Stimulated activated effector memory CD8-positive, alpha-beta T cell treated with anti-CD3 and anti-CD28 coated beads, Interleukin-12 subunit alpha, Interleukin-12 subunit beta, amount 100 ng/mL, for 72 hours (primary cell): ENCODE results near the gene NXPH1.

Source experiments
- ATAC-seq: fragments of 150-1000 bp; cut with Tn5 transposase; 2 replicates; pipeline ENCODE4 v1.10.0; 2021
- DNase-seq, 2 donors: peaks; one replicate each; pipeline ENCODE4 v3.0.0; 2021 to 2022; ENCODE audit warnings: low spot score in 2 of 2
- H3K27ac Mint-ChIP-seq: one replicate; pipeline ENCODE4 v1.8.0; 2022; ENCODE audit warnings: mild to moderate bottlenecking, mixed read lengths
- H3K36me3 Mint-ChIP-seq: one replicate; pipeline ENCODE4 v1.8.0; 2022; ENCODE audit warnings: mild to moderate bottlenecking, mixed read lengths
- H3K4me1 Mint-ChIP-seq: one replicate; pipeline ENCODE4 v1.8.0; 2022; ENCODE audit warnings: mixed read lengths
- H3K4me3 Mint-ChIP-seq: one replicate; pipeline ENCODE4 v1.8.0; 2022; ENCODE audit warnings: mild to moderate bottlenecking, mixed read lengths
- H3K9me3 Mint-ChIP-seq: one replicate; pipeline ENCODE4 v1.8.0; 2022; ENCODE audit warnings: mixed read lengths

NXPH1 gene

GRCh38 chr7:8590791-8591190 is 157.4 kb downstream of the NXPH1 start:
- DNase-seq = no peak
- Mint-ChIP-seq H3K9me3 (peaks cover 2% of the 10 kb centered on the region), H3K4me3 (no peak overlapping the region), H3K36me3 (no peaks in the 10 kb centered on the region), H3K4me1 (no peaks in the 10 kb centered on the region), H3K27ac (no peak overlapping the region)
- no peak for ATAC-seq

- peaks cover 2% of the 10 kb centered on the region for H3K9me3 Mint-ChIP-seq
- no peak overlapping the region for H3K27ac Mint-ChIP-seq
These were observed 157.9 kb downstream of the NXPH1 start for GRCh38 chr7:8591289-8591688.

GRCh38 chr7:8592167-8592566 is 158.8 kb downstream of the NXPH1 start:
- ATAC-seq (no peak), DNase-seq (no peak)
- Mint-ChIP-seq H3K36me3 (no peaks in the 10 kb centered on the region), H3K4me1 (no peaks in the 10 kb centered on the region), H3K4me3 (no peak overlapping the region), H3K27ac (no peak overlapping the region), H3K9me3 (peaks cover 6% of the 10 kb centered on the region)

More at GRCh38 chr7:8591289-8591688, 157.9 kb downstream of the NXPH1 start:
- Mint-ChIP-seq H3K36me3 (no peaks in the 10 kb centered on the region), H3K4me3 (no peak overlapping the region), H3K4me1 (no peaks in the 10 kb centered on the region)
- no peak for DNase-seq
- ATAC-seq = no peak

- Mint-ChIP-seq H3K9me3 (peaks cover 11% of the 10 kb centered on the region), H3K4me3 (no peak overlapping the region), H3K36me3 (no peaks in the 10 kb centered on the region), H3K27ac (no peak overlapping the region), H3K4me1 (no peaks in the 10 kb centered on the region)
- DNase-seq = no peak
- ATAC-seq = no peak
These were observed 160.7 kb downstream of the NXPH1 start for GRCh38 chr7:8594115-8594514.

GRCh38 chr7:8597565-8597964 is 164.2 kb downstream of the NXPH1 start:
- DNase-seq (no peak), ATAC-seq (no peak)
- no peaks in the 10 kb centered on the region for H3K36me3 Mint-ChIP-seq
- H3K9me3 Mint-ChIP-seq = peaks cover 17% of the 10 kb centered on the region
- H3K27ac Mint-ChIP-seq = no peak overlapping the region
- H3K4me1 Mint-ChIP-seq = no peaks in the 10 kb centered on the region
- H3K4me3 Mint-ChIP-seq = no peak overlapping the region

GRCh38 chr7:8601121-8601520 is 167.7 kb downstream of the NXPH1 start:
- Mint-ChIP-seq H3K4me1 (no peaks in the 10 kb centered on the region), H3K27ac (no peak overlapping the region), H3K9me3 (peaks cover 15% of the 10 kb centered on the region), H3K4me3 (no peak overlapping the region), H3K36me3 (no peaks in the 10 kb centered on the region)
- no peak for DNase-seq
- ATAC-seq = no peak

- Mint-ChIP-seq H3K4me1 (no peaks in the 10 kb centered on the region), H3K4me3 (no peak overlapping the region), H3K27ac (no peak overlapping the region), H3K9me3 (no peaks in the 10 kb centered on the region), H3K36me3 (no peaks in the 10 kb centered on the region)
- ATAC-seq = no peak
- no peak for DNase-seq
These were observed 171.8 kb downstream of the NXPH1 start for GRCh38 chr7:8605221-8605620.

GRCh38 chr7:8612584-8612983 is 179.2 kb downstream of the NXPH1 start:
- no peak for DNase-seq
- Mint-ChIP-seq H3K27ac (no peak overlapping the region), H3K4me3 (no peak overlapping the region), H3K36me3 (no peaks in the 10 kb centered on the region), H3K9me3 (peaks cover 3% of the 10 kb centered on the region), H3K4me1 (no peaks in the 10 kb centered on the region)
- ATAC-seq = no peak

GRCh38 chr7:8613191-8613590 is 179.8 kb downstream of the NXPH1 start:
- Mint-ChIP-seq H3K9me3 (peaks cover 3% of the 10 kb centered on the region), H3K27ac (no peak overlapping the region), H3K4me1 (no peaks in the 10 kb centered on the region), H3K36me3 (no peaks in the 10 kb centered on the region), H3K4me3 (no peak overlapping the region)
- ATAC-seq (no peak), DNase-seq (no peak)

- no peak for ATAC-seq
- Mint-ChIP-seq H3K4me1 (no peaks in the 10 kb centered on the region), H3K4me3 (no peak overlapping the region), H3K9me3 (peaks cover 3% of the 10 kb centered on the region), H3K36me3 (no peaks in the 10 kb centered on the region), H3K27ac (no peak overlapping the region)
- no peak for DNase-seq
These were observed 181.6 kb downstream of the NXPH1 start for GRCh38 chr7:8615019-8615418.

- no peak for ATAC-seq
- no peaks in the 10 kb centered on the region for H3K4me1 Mint-ChIP-seq
- no peak overlapping the region for H3K4me3 Mint-ChIP-seq
- no peaks in the 10 kb centered on the region for H3K36me3 Mint-ChIP-seq
- H3K27ac Mint-ChIP-seq = no peak overlapping the region
- DNase-seq = no peak
- H3K9me3 Mint-ChIP-seq = peaks cover 7% of the 10 kb centered on the region
These were observed 185.1 kb downstream of the NXPH1 start for GRCh38 chr7:8618441-8619070.

- Mint-ChIP-seq H3K27ac (no peak overlapping the region), H3K9me3 (peaks cover 12% of the 10 kb centered on the region)
These were observed 186.8 kb downstream of the NXPH1 start for GRCh38 chr7:8620169-8620568.

GRCh38 chr7:8625612-8626011 is 192.2 kb downstream of the NXPH1 start:
- ATAC-seq (no peak), DNase-seq (no peak)
- Mint-ChIP-seq H3K36me3 (no peaks in the 10 kb centered on the region), H3K4me3 (no peak overlapping the region), H3K9me3 (peaks cover 14% of the 10 kb centered on the region), H3K27ac (no peak overlapping the region), H3K4me1 (no peaks in the 10 kb centered on the region)

More at GRCh38 chr7:8620169-8620568, 186.8 kb downstream of the NXPH1 start:
- no peak for DNase-seq
- H3K36me3 Mint-ChIP-seq = no peaks in the 10 kb centered on the region
- ATAC-seq = no peak
- H3K4me3 Mint-ChIP-seq = no peak overlapping the region
- H3K4me1 Mint-ChIP-seq = no peaks in the 10 kb centered on the region

GRCh38 chr7:8627325-8627724 is 193.9 kb downstream of the NXPH1 start:
- no peaks in the 10 kb centered on the region for H3K36me3 Mint-ChIP-seq
- ATAC-seq (no peak), DNase-seq (no peak)
- peaks cover 19% of the 10 kb centered on the region for H3K9me3 Mint-ChIP-seq
- no peak overlapping the region for H3K4me3 Mint-ChIP-seq
- H3K27ac Mint-ChIP-seq = no peak overlapping the region
- H3K4me1 Mint-ChIP-seq = no peaks in the 10 kb centered on the region

- no peak overlapping the region for H3K27ac Mint-ChIP-seq
- H3K4me3 Mint-ChIP-seq = no peak overlapping the region
- H3K4me1 Mint-ChIP-seq = no peaks in the 10 kb centered on the region
- ATAC-seq = no peak
- no peak for DNase-seq
- H3K9me3 Mint-ChIP-seq = peaks cover 16% of the 10 kb centered on the region
- no peaks in the 10 kb centered on the region for H3K36me3 Mint-ChIP-seq
These were observed 195.2 kb downstream of the NXPH1 start for GRCh38 chr7:8628656-8629055.

- ATAC-seq = no peak
These were observed 196.1 kb downstream of the NXPH1 start for GRCh38 chr7:8629504-8629903.

GRCh38 chr7:8637322-8637721 is 203.9 kb downstream of the NXPH1 start:
- no peak for DNase-seq
- H3K4me1 Mint-ChIP-seq = no peaks in the 10 kb centered on the region
- no peak for ATAC-seq
- no peak overlapping the region for H3K27ac Mint-ChIP-seq
- H3K36me3 Mint-ChIP-seq = no peaks in the 10 kb centered on the region
- no peaks in the 10 kb centered on the region for H3K9me3 Mint-ChIP-seq
- H3K4me3 Mint-ChIP-seq = no peak overlapping the region

More at GRCh38 chr7:8629504-8629903, 196.1 kb downstream of the NXPH1 start:
- Mint-ChIP-seq H3K4me3 (no peak overlapping the region), H3K27ac (no peak overlapping the region), H3K36me3 (no peaks in the 10 kb centered on the region), H3K4me1 (no peaks in the 10 kb centered on the region), H3K9me3 (peaks cover 10% of the 10 kb centered on the region)
- DNase-seq = no peak
